Measurements from ENCODE around the gene CLCN4. TPM values are rescaled to one million over a fixed set of nuclear protein-coding genes. Genes with fewer than 3 reads are reported as not detected.

The CLCN4 gene
- total RNA-seq, 4 donors from 2014 or later, result 0.79 to 1.1 TPM; not detected in 2

GRCh38 chrX:10206317-10206716 is 49.5 kb downstream of the CLCN4 start:
- H3K27me3 ChIP-seq, result no peaks in the 10 kb centered on the region
- DNase-seq, result no peak
- in situ Hi-C loops (cut with MboI; ENCODE audit: low pct_ligation_motif_present in 1 of 4, low pct_unique_long_range_greater_than_20kb in 1 of 4, low sequenced_read_pairs in 3 of 4), result no loop called here
- H3K4me1 ChIP-seq, result no peaks in the 10 kb centered on the region
- no peaks in the 10 kb centered on the region for H3K36me3 ChIP-seq
- no peaks in the 10 kb centered on the region for H3K9me3 ChIP-seq
- no peak overlapping the region for H3K4me3 ChIP-seq
- H3K27ac ChIP-seq, result no peak overlapping the region
- TF ChIP-seq POLR2AphosphoS5 (IDR thresholded peaks at IDR 0.05) (no peak), CTCF (IDR thresholded peaks at IDR 0.05) (no peak), EP300 (IDR thresholded peaks at IDR 0.05; ENCODE audit: low read depth) (no peak), POLR2A (IDR thresholded peaks at IDR 0.05) (no peak)
- WGBS, 2 donors (ENCODE audit: low coverage in 1 of 2), result 77% methylated on average over 9 of the region's 9 CpGs; no CpG with 5 or more reads in 1 of the 2 donors
- intact Hi-C loops (cut with DNase I; ENCODE audit: low total_unique reads), result no loop called here

- TF ChIP-seq POLR2A (IDR thresholded peaks at IDR 0.05) (no peak), CTCF (IDR thresholded peaks at IDR 0.05) (no peak), EP300 (IDR thresholded peaks at IDR 0.05; ENCODE audit: low read depth) (no peak), POLR2AphosphoS5 (IDR thresholded peaks at IDR 0.05) (no peak)
- Histone ChIP-seq H3K27me3 (no peaks in the 10 kb centered on the region), H3K27ac (no peak overlapping the region), H3K9me3 (no peaks in the 10 kb centered on the region), H3K4me3 (no peak overlapping the region), H3K4me1 (no peaks in the 10 kb centered on the region), H3K36me3 (no peaks in the 10 kb centered on the region)
- in situ Hi-C loops (cut with MboI; ENCODE audit: low pct_ligation_motif_present in 1 of 4, low pct_unique_long_range_greater_than_20kb in 1 of 4, low sequenced_read_pairs in 3 of 4) (no loop called here), intact Hi-C loops (cut with DNase I; ENCODE audit: low total_unique reads) (no loop called here)
- WGBS, 2 donors (ENCODE audit: low coverage in 1 of 2), result 76% methylated on average over 11 of the region's 11 CpGs; no CpG with 5 or more reads in 1 of the 2 donors
- no peak for DNase-seq
These were observed 51.6 kb downstream of the CLCN4 start for GRCh38 chrX:10208281-10208856.

GRCh38 chrX:10208953-10209352 is 52.2 kb downstream of the CLCN4 start:
- Histone ChIP-seq H3K27me3 (no peaks in the 10 kb centered on the region), H3K9me3 (no peaks in the 10 kb centered on the region), H3K4me3 (no peak overlapping the region), H3K27ac (no peak overlapping the region), H3K4me1 (no peaks in the 10 kb centered on the region), H3K36me3 (no peaks in the 10 kb centered on the region)
- 72% methylated on average over 4 of the region's 4 CpGs; no CpG with 5 or more reads in 1 of the 2 donors for WGBS, 2 donors (ENCODE audit: low coverage in 1 of 2)
- in situ Hi-C loops (cut with MboI; ENCODE audit: low pct_ligation_motif_present in 1 of 4, low pct_unique_long_range_greater_than_20kb in 1 of 4, low sequenced_read_pairs in 3 of 4), result no loop called here
- no peak for TF ChIP-seq POLR2AphosphoS5 (IDR thresholded peaks at IDR 0.05)
- TF ChIP-seq CTCF (IDR thresholded peaks at IDR 0.05), result no peak
- no peak for TF ChIP-seq EP300 (IDR thresholded peaks at IDR 0.05; ENCODE audit: low read depth)
- no peak for TF ChIP-seq POLR2A (IDR thresholded peaks at IDR 0.05)
- intact Hi-C loops (cut with DNase I; ENCODE audit: low total_unique reads), result no loop called here
- DNase-seq, result no peak

GRCh38 chrX:10212395-10212794 is 55.6 kb downstream of the CLCN4 start:
- H3K27me3 ChIP-seq, result no peaks in the 10 kb centered on the region
- intact Hi-C loops (cut with DNase I; ENCODE audit: low total_unique reads), result no loop called here
- DNase-seq, result no peak
- no peak overlapping the region for H3K4me3 ChIP-seq
- H3K27ac ChIP-seq, result no peak overlapping the region
- H3K36me3 ChIP-seq, result no peaks in the 10 kb centered on the region
- no peaks in the 10 kb centered on the region for H3K4me1 ChIP-seq
- no peak for TF ChIP-seq EP300 (IDR thresholded peaks at IDR 0.05; ENCODE audit: low read depth)
- no peak for TF ChIP-seq POLR2A (IDR thresholded peaks at IDR 0.05)
- no peak for TF ChIP-seq POLR2AphosphoS5 (IDR thresholded peaks at IDR 0.05)
- H3K9me3 ChIP-seq, result no peaks in the 10 kb centered on the region
- in situ Hi-C loops (cut with MboI; ENCODE audit: low pct_ligation_motif_present in 1 of 4, low pct_unique_long_range_greater_than_20kb in 1 of 4, low sequenced_read_pairs in 3 of 4), result no loop called here
- 92% methylated on average over 15 of the region's 15 CpGs; no CpG with 5 or more reads in 1 of the 2 donors for WGBS, 2 donors (ENCODE audit: low coverage in 1 of 2)

- DNase-seq, result no peak
- WGBS, 2 donors (ENCODE audit: low coverage in 1 of 2), result 95% methylated on average over 24 of the region's 24 CpGs; no CpG with 5 or more reads in 1 of the 2 donors
- in situ Hi-C loops (cut with MboI; ENCODE audit: low pct_ligation_motif_present in 1 of 4, low pct_unique_long_range_greater_than_20kb in 1 of 4, low sequenced_read_pairs in 3 of 4) (no loop called here), intact Hi-C loops (cut with DNase I; ENCODE audit: low total_unique reads) (no loop called here)
- Histone ChIP-seq H3K27me3 (no peaks in the 10 kb centered on the region), H3K36me3 (no peaks in the 10 kb centered on the region), H3K4me1 (no peaks in the 10 kb centered on the region), H3K4me3 (no peak overlapping the region), H3K9me3 (no peaks in the 10 kb centered on the region), H3K27ac (no peak overlapping the region)
- no peak for TF ChIP-seq EP300 (IDR thresholded peaks at IDR 0.05; ENCODE audit: low read depth)
- TF ChIP-seq POLR2AphosphoS5 (IDR thresholded peaks at IDR 0.05), result no peak
- no peak for TF ChIP-seq POLR2A (IDR thresholded peaks at IDR 0.05)
These were observed 56.9 kb downstream of the CLCN4 start for GRCh38 chrX:10213716-10214115.
